IMR-90 (cell line): ENCODE data around the gene PAPPA. TPM values are rescaled to one million over a fixed set of nuclear protein-coding genes. Genes with fewer than 3 reads are reported as not detected.

ENCODE experiments used
- ATAC-seq: fragments of 200-7000 bp; cut with Tn5 transposase; 2 replicates; pipeline ENCODE4 v1.9.1; 2020; ENCODE audit warnings: low read depth, mild to moderate bottlenecking, moderate library complexity
- BruUV-seq: library from RNA; stranded (reverse); fragments of 400-500 nt; replicated peaks from 2 replicates; lab custom pipeline; 2021; lab: Mats Ljungman, UMichigan
- CTCF ChIA-PET: fragments of 300-600 bp; formaldehyde crosslinking; extraction: SDS; loops from one replicate; lab custom pipeline; 2021; ENCODE audit warnings: antibody characterized with exemption; lab: Yijun Ruan, JAX
- POLR2A ChIA-PET: fragments of 300-600 bp; sonication (Branson Sonifier 250); formaldehyde crosslinking; loops from one replicate; lab custom pipeline; 2022; ENCODE audit warnings: antibody characterized with exemption; ENCODE audit not compliant: unreplicated experiment; lab: Charles Lee
- DNase-seq: peaks from one replicate; pipeline ENCODE4 v3.0.0; 2013
- H2AFZ ChIP-seq: replicated peaks from 2 replicates; pipeline ENCODE3; 2013; ENCODE audit warnings: low read length, mild to moderate bottlenecking; ENCODE audit not compliant: poor library complexity
- H2AK5ac ChIP-seq: 2 replicates; pipeline ENCODE4 v1.6.1; 2013; ENCODE audit warnings: low read depth, low read length, inconsistent platforms
- H2AK9ac ChIP-seq: replicated peaks from 2 replicates; pipeline ENCODE3; 2013; ENCODE audit warnings: mild to moderate bottlenecking, low read depth, low read length, moderate library complexity; ENCODE audit not compliant: poor library complexity
- H2BK120ac ChIP-seq: 2 replicates; pipeline ENCODE4 v1.6.1; 2013; ENCODE audit warnings: low read depth, low read length, inconsistent platforms
- H2BK15ac ChIP-seq: 3 replicates; pipeline ENCODE4 v1.6.1; 2013; ENCODE audit warnings: low read depth, low read length, inconsistent platforms
- H2BK20ac ChIP-seq: 2 replicates; pipeline ENCODE4 v1.6.1; 2013; ENCODE audit warnings: low read depth, mild to moderate bottlenecking, inconsistent platforms, low read length, moderate library complexity
- H2BK5ac ChIP-seq: 2 replicates; pipeline ENCODE4 v1.6.1; 2013; ENCODE audit warnings: mild to moderate bottlenecking, low read depth, low read length, inconsistent platforms; ENCODE audit not compliant: poor library complexity, severe bottlenecking
- H3K14ac ChIP-seq: replicated peaks from 2 replicates; pipeline ENCODE4 v1.6.1; 2013; ENCODE audit warnings: low read depth, low read length, inconsistent platforms
- H3K18ac ChIP-seq: 2 replicates; pipeline ENCODE4 v1.6.1; 2013; ENCODE audit warnings: low read depth, low read length, control low read depth
- H3K23ac ChIP-seq: 2 replicates; pipeline ENCODE4 v1.6.1; 2013; ENCODE audit warnings: low read depth, low read length, inconsistent platforms
- H3K27ac ChIP-seq: 2 replicates; pipeline ENCODE4 v1.5.1; 2013; ENCODE audit warnings: mild to moderate bottlenecking, control low read depth, low read length; ENCODE audit not compliant: insufficient read depth
- H3K27me3 ChIP-seq: 2 replicates; pipeline ENCODE4 v1.6.1; 2013; ENCODE audit warnings: low read length; ENCODE audit not compliant: control insufficient read depth, insufficient read depth
- H3K36me3 ChIP-seq: 2 replicates; pipeline ENCODE4 v1.6.1; 2013; ENCODE audit warnings: low read length, mixed read lengths; ENCODE audit not compliant: control insufficient read depth, insufficient read depth
- H3K4ac ChIP-seq: 2 replicates; pipeline ENCODE4 v1.6.1; 2013; ENCODE audit warnings: low read depth, low read length, inconsistent platforms
- H3K4me1 ChIP-seq: 2 replicates; pipeline ENCODE4 v1.6.1; 2013; ENCODE audit warnings: low read length, mixed read lengths; ENCODE audit not compliant: control insufficient read depth, insufficient read depth
- H3K4me2 ChIP-seq: 2 replicates; pipeline ENCODE4 v1.6.1; 2013; ENCODE audit warnings: low read depth, mild to moderate bottlenecking, control low read depth, low read length, moderate library complexity
- H3K4me3 ChIP-seq: 2 replicates; pipeline ENCODE4 v1.5.1; 2013; ENCODE audit warnings: low read depth, mild to moderate bottlenecking, control low read depth, low read length, moderate library complexity; ENCODE audit not compliant: insufficient read depth
- H3K56ac ChIP-seq: 2 replicates; pipeline ENCODE4 v1.6.1; 2013; ENCODE audit warnings: low read length, inconsistent platforms; ENCODE audit not compliant: insufficient read depth; ENCODE audit errors: extremely low read depth
- H3K79me1 ChIP-seq, 2 experiments: 2 replicates each; pipeline ENCODE4 v1.6.1; 2013; ENCODE audit warnings: low read length in 2 of 2, inconsistent platforms in 1 of 2, low read depth in 1 of 2
- H3K9ac ChIP-seq: 2 replicates; pipeline ENCODE4 v1.6.1; 2013; ENCODE audit warnings: low read depth, low read length, control low read depth
- H3K9me1 ChIP-seq: 2 replicates; pipeline ENCODE4 v1.6.1; 2013; ENCODE audit warnings: low read length, inconsistent platforms; ENCODE audit not compliant: insufficient read depth
- H3K9me3 ChIP-seq: 2 replicates; pipeline ENCODE4 v1.6.1; 2013; ENCODE audit warnings: low read length; ENCODE audit not compliant: control insufficient read depth, insufficient read depth
- H4K20me1 ChIP-seq: 2 replicates; pipeline ENCODE4 v1.6.1; 2013; ENCODE audit warnings: low read length, inconsistent platforms; ENCODE audit not compliant: insufficient read depth
- H4K5ac ChIP-seq: 2 replicates; pipeline ENCODE4 v1.6.1; 2013; ENCODE audit warnings: mild to moderate bottlenecking, low read depth, low read length, control low read depth
- H4K8ac ChIP-seq, 2 experiments: 2 replicates each; pipeline ENCODE4 v1.6.1; 2013; ENCODE audit warnings: low read depth in 2 of 2, low read length in 2 of 2, control low read depth in 1 of 2, inconsistent platforms in 1 of 2
- H4K91ac ChIP-seq: 2 replicates; pipeline ENCODE4 v1.6.1; 2013; ENCODE audit warnings: low read depth, low read length, inconsistent platforms; ENCODE audit not compliant: insufficient read depth
- BHLHE40 ChIP-seq: fragments of 150-350 bp; IDR thresholded peaks from 2 replicates; pipeline ENCODE4 v1.6.1; 2016; ENCODE audit warnings: mild to moderate bottlenecking, low read depth, low read length
- CEBPB ChIP-seq: IDR thresholded peaks from 2 replicates; pipeline ENCODE4 v1.6.1; 2012; ENCODE audit warnings: low read depth, low read length, improper control_type of control experiment
- CHD1 ChIP-seq: IDR thresholded peaks from 2 replicates; pipeline ENCODE4 v1.6.1; 2012; ENCODE audit warnings: low read depth, low read length, improper control_type of control experiment
- FOS ChIP-seq: fragments of 150-350 bp; IDR thresholded peaks from 2 replicates; pipeline ENCODE4 v1.6.1; 2016; ENCODE audit warnings: low read depth, low read length
- MAFK ChIP-seq: IDR thresholded peaks from 2 replicates; pipeline ENCODE4 v1.6.1; 2012; ENCODE audit warnings: low read depth, low read length, improper control_type of control experiment
- MAZ ChIP-seq: IDR thresholded peaks from 2 replicates; pipeline ENCODE4 v1.6.1; 2012; ENCODE audit warnings: low read depth, mild to moderate bottlenecking, low read length, improper control_type of control experiment, moderate library complexity, borderline replicate concordance
- MXI1 ChIP-seq: IDR thresholded peaks from 2 replicates; pipeline ENCODE4 v1.6.1; 2012; ENCODE audit warnings: low read depth, mild to moderate bottlenecking, low read length, moderate library complexity, borderline replicate concordance
- NFE2L2 ChIP-seq: fragments of 150-350 bp; IDR thresholded peaks from 2 replicates; pipeline ENCODE4 v1.6.1; 2016; ENCODE audit warnings: low read depth, mild to moderate bottlenecking, low read length
- POLR2A ChIP-seq: IDR thresholded peaks from 2 replicates; pipeline ENCODE4 v1.6.1; 2012; ENCODE audit warnings: mild to moderate bottlenecking, low read depth, low read length
- RCOR1 ChIP-seq: IDR thresholded peaks from 2 replicates; pipeline ENCODE4 v1.6.1; 2012; ENCODE audit warnings: mild to moderate bottlenecking, low read length, improper control_type of control experiment; ENCODE audit not compliant: insufficient replicate concordance
- RFX5 ChIP-seq: IDR thresholded peaks from 2 replicates; pipeline ENCODE4 v1.8.0; 2012; ENCODE audit warnings: low read depth, mild to moderate bottlenecking, low read length, moderate library complexity
- SMC3 ChIP-seq: fragments of 150-350 bp; IDR thresholded peaks from 2 replicates; pipeline ENCODE4 v1.6.1; 2016; ENCODE audit warnings: low read depth, mild to moderate bottlenecking, antibody characterized with exemption, low read length, moderate library complexity
- USF2 ChIP-seq: fragments of 150-350 bp; IDR thresholded peaks from 2 replicates; pipeline ENCODE4 v1.6.1; 2017; ENCODE audit warnings: mild to moderate bottlenecking, antibody characterized with exemption, low read length, low read depth
- WGBS, 2 experiments: methylation state at CpG; one replicate each; pipeline versions ENCODE4 v1.1.5 to v1.1.7; 2013; ENCODE audit warnings: missing lambda C conversion rate in 2 of 2; ENCODE audit not compliant: insufficient read length in 1 of 2; ENCODE audit errors: extremely low coverage in 2 of 2; 5-methylcytosine and 5-hydroxymethylcytosine counted together
- dilution Hi-C: fragments of 300-500 bp; cut with HindIII; formaldehyde crosslinking; loops from one replicate; pipeline ENCODE4 v1.14.3; 2018; ENCODE audit warnings: low sequenced_read_pairs; ENCODE audit not compliant: unreplicated experiment
- in situ Hi-C: fragments of 300-500 bp; cut with MboI; formaldehyde crosslinking; loops from 3 replicates; pipeline ENCODE4 v1.14.3; 2019; ENCODE audit warnings: low sequenced_read_pairs, inconsistent platforms, mixed read lengths
- intact Hi-C: fragments of 100-400 bp; cut with micrococcal nuclease; formaldehyde crosslinking; loops from 2 replicates; pipeline ENCODE4 v1.10.0; 2022
- polyA plus RNA-seq, 3 experiments: library from polyadenylated mRNA; depleted of rRNA; stranded (reverse); fragments of >200 nt; gene quantifications; 2 replicates each; pipeline ENCODE4 v1.2.3, GENCODE V29; 2012; ENCODE audit warnings: low replicate concordance in 1 of 3
- total RNA-seq: library from RNA; depleted of rRNA; stranded (reverse); fragments of >200 nt; gene quantifications from 2 replicates; pipeline ENCODE4 v1.2.3, GENCODE V29; 2012
- TF ChIP-seq, protein P1 (sequence below): conservative IDR thresholded peaks from 2 replicates; pipeline ENCODE4 v1.5.1; 2012; ENCODE audit warnings: mild to moderate bottlenecking, low read depth, low read length, improper control_type of control experiment
- TF ChIP-seq, protein P2 (sequence below): fragments of 150-350 bp; IDR thresholded peaks from 2 replicates; pipeline ENCODE4 v1.6.1; 2016; ENCODE audit warnings: low read depth, mild to moderate bottlenecking, low read length, moderate library complexity, borderline replicate concordance

PAPPA gene
- total and polyA plus RNA-seq, 2 of the 4 experiments (the other 2 are of a cell fraction): 8.3 to 12.4 TPM

GRCh38 chr9:116409129-116409528, 255.5 kb downstream of the PAPPA start:
- no peaks in the 10 kb centered on the region for H3K4me1 ChIP-seq
- H3K56ac ChIP-seq: no peak overlapping the region
- WGBS, 2 experiments: no CpG with 5 or more reads among the region's 2 CpGs
- BruUV-seq: no TSS peak
- H2BK120ac ChIP-seq: no peak overlapping the region
- no peaks in the 10 kb centered on the region for H3K9me1 ChIP-seq
- no peak overlapping the region for H3K4me3 ChIP-seq
- no peak overlapping the region for H2BK20ac ChIP-seq
- no peak overlapping the region for H3K23ac ChIP-seq
- H2AK9ac ChIP-seq: no peak overlapping the region
- no peak overlapping the region for H2BK5ac ChIP-seq
- H3K18ac ChIP-seq: no peak overlapping the region
- no peaks in the 10 kb centered on the region for H3K36me3 ChIP-seq
- H2AK5ac ChIP-seq: no peak overlapping the region
- no peaks in the 10 kb centered on the region for H3K9me3 ChIP-seq
- no peak overlapping the region for H4K91ac ChIP-seq
- no peak for TF ChIP-seq CEBPB
- TF ChIP-seq MAFK: no peak
- no peak for TF ChIP-seq NFE2L2
- TF ChIP-seq CHD1: no peak
- TF ChIP-seq FOS: no peak
- no peak for TF ChIP-seq POLR2A
- TF ChIP-seq MXI1: no peak
- TF ChIP-seq, protein P1, sequence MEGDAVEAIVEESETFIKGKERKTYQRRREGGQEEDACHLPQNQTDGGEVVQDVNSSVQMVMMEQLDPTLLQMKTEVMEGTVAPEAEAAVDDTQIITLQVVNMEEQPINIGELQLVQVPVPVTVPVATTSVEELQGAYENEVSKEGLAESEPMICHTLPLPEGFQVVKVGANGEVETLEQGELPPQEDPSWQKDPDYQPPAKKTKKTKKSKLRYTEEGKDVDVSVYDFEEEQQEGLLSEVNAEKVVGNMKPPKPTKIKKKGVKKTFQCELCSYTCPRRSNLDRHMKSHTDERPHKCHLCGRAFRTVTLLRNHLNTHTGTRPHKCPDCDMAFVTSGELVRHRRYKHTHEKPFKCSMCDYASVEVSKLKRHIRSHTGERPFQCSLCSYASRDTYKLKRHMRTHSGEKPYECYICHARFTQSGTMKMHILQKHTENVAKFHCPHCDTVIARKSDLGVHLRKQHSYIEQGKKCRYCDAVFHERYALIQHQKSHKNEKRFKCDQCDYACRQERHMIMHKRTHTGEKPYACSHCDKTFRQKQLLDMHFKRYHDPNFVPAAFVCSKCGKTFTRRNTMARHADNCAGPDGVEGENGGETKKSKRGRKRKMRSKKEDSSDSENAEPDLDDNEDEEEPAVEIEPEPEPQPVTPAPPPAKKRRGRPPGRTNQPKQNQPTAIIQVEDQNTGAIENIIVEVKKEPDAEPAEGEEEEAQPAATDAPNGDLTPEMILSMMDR: no peak
- TF ChIP-seq USF2: no peak
- no peak for TF ChIP-seq SMC3
- TF ChIP-seq MAZ: no peak
- TF ChIP-seq, protein P2, sequence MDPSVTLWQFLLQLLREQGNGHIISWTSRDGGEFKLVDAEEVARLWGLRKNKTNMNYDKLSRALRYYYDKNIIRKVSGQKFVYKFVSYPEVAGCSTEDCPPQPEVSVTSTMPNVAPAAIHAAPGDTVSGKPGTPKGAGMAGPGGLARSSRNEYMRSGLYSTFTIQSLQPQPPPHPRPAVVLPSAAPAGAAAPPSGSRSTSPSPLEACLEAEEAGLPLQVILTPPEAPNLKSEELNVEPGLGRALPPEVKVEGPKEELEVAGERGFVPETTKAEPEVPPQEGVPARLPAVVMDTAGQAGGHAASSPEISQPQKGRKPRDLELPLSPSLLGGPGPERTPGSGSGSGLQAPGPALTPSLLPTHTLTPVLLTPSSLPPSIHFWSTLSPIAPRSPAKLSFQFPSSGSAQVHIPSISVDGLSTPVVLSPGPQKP: no peak
- no peak for TF ChIP-seq RFX5
- no peak for TF ChIP-seq BHLHE40
- TF ChIP-seq RCOR1: no peak
- ATAC-seq (no peak), DNase-seq (no peak)
- H3K79me1 ChIP-seq: no peaks in the 10 kb centered on the region
- H3K9ac ChIP-seq: no peak overlapping the region
- intact Hi-C loops: loop anchor here (10.0 kb wide), 1 partner anchor 246 kb away; no protein-coding TSS in a partner anchor
- no peak overlapping the region for H2BK15ac ChIP-seq
- no peak overlapping the region for H3K4me2 ChIP-seq
- no peak overlapping the region for H4K8ac ChIP-seq
- no peak overlapping the region for H3K14ac ChIP-seq
- ChIA-PET POLR2A (no interaction called here), CTCF (no interaction called here)
- no peak overlapping the region for H2AFZ ChIP-seq
- dilution Hi-C loops: no loop called here
- no peak overlapping the region for H3K27ac ChIP-seq
- no peak overlapping the region for H3K4ac ChIP-seq
- H3K27me3 ChIP-seq: no peaks in the 10 kb centered on the region; the same call in 1 of the 2 replicates
- in situ Hi-C loops: no loop called here
- H4K5ac ChIP-seq: no peak overlapping the region
- H4K20me1 ChIP-seq: no peaks in the 10 kb centered on the region
